Activated CD4-positive, alpha-beta T cell treated with anti-CD3 and anti-CD28 coated beads for 1 hour (primary cell): ENCODE measurements around the gene SLC17A4.

Source experiments
- DNase-seq: peaks from one replicate; pipeline ENCODE4 v3.0.0-alpha.2; 2020

The SLC17A4 gene

DNA sequence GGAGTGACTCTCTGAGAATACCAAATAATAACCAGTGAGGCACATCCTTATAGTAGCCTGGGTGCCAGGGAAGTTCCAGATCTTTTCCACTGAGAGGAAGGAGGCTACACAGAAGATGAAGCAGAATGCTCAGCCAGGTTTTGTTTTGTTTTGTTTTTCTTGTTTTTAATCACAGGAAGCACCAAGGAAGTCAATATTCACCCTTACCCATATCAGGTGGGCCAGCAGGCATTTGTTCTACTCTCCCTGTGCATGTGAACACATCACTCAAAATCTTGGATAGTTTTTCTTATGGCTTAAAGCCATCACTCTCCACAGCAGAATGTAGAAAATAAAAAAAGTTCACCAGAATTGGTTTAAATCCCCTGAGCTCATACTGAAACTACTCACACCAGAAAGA lies 66.8 kb downstream of the SLC17A4 start:
- DNase-seq = no peak

DNA sequence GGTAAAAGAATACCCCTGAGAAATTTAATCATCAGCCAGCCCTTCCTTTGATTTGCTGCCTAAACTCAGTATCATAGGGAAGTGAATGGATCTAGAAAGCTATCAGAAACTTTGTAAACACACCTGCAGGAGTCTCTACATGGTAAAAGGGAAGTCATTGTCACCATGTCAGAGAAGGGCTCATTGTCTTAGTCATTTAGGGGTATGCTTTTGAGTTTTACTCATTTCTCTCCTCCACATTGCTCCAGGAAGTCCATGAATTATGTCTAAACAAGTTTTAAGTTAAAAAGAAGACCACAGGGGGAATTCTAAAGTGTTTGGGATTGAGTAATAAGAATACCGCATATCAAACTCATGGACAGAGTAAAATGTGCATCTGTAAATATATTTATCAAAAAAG lies 74.8 kb downstream of the SLC17A4 start:
- DNase-seq = no peak

- no peak for DNase-seq
These were observed 75.9 kb downstream of the SLC17A4 start for GRCh38 chr6:25830458-25830857.
